ENCODE results near the gene MCC. TPM values are rescaled to one million over a fixed set of nuclear protein-coding genes. Genes with fewer than 3 reads are reported as not detected.
A peak's percentile ranks its signal among the peaks of the same experiment; 100 is the strongest.

Gene MCC
- total RNA-seq, 3 donors from 2014 or later, result 24.3 to 46.5 (median 29.4) TPM

DNA sequence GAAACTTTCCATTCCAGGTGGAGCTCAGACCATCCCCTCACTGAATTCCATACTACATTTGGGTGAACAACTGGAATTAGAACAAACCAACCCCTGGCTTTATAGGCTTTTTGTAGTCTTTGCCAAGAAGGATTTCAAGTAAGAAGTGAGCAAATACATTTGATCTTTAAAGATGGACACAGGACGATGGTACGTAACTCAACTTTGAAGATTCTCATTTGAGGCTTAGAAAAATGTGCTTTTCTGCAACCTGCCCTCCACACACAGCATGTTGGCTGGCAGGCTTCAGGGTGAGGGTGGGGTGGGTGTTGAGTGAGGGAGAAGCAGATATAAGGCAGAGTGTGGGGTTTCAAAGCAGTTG lies 335.9 kb downstream of the MCC start:
- TF ChIP-seq, protein P1, sequence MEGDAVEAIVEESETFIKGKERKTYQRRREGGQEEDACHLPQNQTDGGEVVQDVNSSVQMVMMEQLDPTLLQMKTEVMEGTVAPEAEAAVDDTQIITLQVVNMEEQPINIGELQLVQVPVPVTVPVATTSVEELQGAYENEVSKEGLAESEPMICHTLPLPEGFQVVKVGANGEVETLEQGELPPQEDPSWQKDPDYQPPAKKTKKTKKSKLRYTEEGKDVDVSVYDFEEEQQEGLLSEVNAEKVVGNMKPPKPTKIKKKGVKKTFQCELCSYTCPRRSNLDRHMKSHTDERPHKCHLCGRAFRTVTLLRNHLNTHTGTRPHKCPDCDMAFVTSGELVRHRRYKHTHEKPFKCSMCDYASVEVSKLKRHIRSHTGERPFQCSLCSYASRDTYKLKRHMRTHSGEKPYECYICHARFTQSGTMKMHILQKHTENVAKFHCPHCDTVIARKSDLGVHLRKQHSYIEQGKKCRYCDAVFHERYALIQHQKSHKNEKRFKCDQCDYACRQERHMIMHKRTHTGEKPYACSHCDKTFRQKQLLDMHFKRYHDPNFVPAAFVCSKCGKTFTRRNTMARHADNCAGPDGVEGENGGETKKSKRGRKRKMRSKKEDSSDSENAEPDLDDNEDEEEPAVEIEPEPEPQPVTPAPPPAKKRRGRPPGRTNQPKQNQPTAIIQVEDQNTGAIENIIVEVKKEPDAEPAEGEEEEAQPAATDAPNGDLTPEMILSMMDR (IDR thresholded peaks at IDR 0.05), result no peak
- TF ChIP-seq POLR2A (IDR thresholded peaks at IDR 0.05) (no peak), POLR2AphosphoS5 (IDR thresholded peaks at IDR 0.05) (no peak)
- no peaks in the 10 kb centered on the region for H3K4me1 ChIP-seq
- H3K27ac ChIP-seq, result no peak overlapping the region
- no peak overlapping the region for H3K4me3 ChIP-seq
- H3K9me3 ChIP-seq, result no peaks in the 10 kb centered on the region
- H3K27me3 ChIP-seq, result no peaks in the 10 kb centered on the region
- no peak for DNase-seq (ENCODE audit: low spot score in 2 of 2)
- H3K36me3 ChIP-seq, result no peaks in the 10 kb centered on the region
- intact Hi-C loops (cut with DNase I; ENCODE audit: low total_unique reads), result no loop called here

DNA sequence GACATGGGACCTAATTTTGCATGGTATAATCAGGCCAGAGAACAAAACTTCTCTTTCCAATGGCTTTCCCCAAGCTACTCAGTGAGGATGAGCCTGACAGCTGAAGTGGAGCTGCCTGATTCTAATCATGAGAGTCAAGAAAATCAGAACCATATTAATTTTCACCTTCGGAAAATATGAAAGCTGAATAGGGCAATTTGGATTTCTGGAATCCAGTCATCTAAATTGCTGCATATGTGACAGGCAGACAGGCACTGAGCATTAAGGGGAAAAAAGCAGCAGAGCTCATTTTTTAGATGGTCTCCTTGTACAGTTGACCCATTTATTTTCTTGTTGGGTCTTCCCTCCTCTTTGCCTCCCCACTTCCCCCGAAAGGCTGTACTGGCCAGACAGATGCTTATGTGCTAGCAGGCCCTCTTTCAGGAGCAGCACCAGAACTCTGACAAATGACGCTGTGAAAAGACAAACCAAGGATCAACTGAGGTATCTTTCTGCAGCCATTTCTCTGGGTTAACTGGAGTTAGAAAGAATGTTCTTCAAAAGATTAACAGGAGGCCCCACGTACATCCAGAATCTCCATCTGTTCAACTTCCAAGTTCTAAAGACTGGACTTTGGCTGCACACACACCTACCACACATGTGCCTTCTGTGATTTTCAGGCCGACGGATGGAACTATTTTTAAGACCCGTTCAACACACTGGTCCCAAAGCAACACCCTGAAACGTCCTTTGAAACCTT lies 336.4 kb downstream of the MCC start:
- H3K9me3 ChIP-seq, result no peaks in the 10 kb centered on the region
- H3K4me1 ChIP-seq, result no peaks in the 10 kb centered on the region
- no peaks in the 10 kb centered on the region for H3K36me3 ChIP-seq
- intact Hi-C loops (cut with DNase I; ENCODE audit: low total_unique reads), result no loop called here
- peak overlapping the region in 1 of 2 donors; percentile 4 for H3K27ac ChIP-seq
- H3K27me3 ChIP-seq, result no peaks in the 10 kb centered on the region
- no peak overlapping the region for H3K4me3 ChIP-seq
- DNase-seq (ENCODE audit: low spot score in 2 of 2), result no peak
- no peak for TF ChIP-seq POLR2A (IDR thresholded peaks at IDR 0.05)
- TF ChIP-seq, protein P1 (IDR thresholded peaks at IDR 0.05), result no peak
- TF ChIP-seq POLR2AphosphoS5 (IDR thresholded peaks at IDR 0.05), result no peak

DNA sequence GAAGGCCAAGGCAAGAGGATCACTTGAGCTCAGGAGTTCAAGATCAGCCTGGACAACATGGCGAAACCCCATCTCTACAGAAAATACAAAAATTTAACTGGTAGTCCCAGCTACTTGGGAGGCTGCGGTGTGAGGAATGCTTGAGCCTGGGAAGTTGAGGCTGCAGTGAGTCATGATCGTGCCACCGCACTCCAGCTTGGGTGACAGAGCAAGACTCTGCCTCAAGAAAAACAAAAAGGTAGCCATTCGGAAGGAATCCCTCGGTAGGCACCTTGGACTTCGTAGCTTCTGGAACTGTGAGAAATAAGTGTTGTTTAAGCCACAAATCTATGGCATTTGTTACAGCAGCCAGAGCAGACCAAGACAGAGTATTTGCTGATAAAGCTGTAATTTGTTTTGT lies 337.4 kb downstream of the MCC start:
- intact Hi-C loops (cut with DNase I; ENCODE audit: low total_unique reads), result no loop called here
- DNase-seq (ENCODE audit: low spot score in 2 of 2), result no peak
- Histone ChIP-seq H3K27me3 (no peaks in the 10 kb centered on the region), H3K9me3 (no peaks in the 10 kb centered on the region), H3K27ac (no peak overlapping the region), H3K36me3 (no peaks in the 10 kb centered on the region), H3K4me1 (no peaks in the 10 kb centered on the region), H3K4me3 (no peak overlapping the region)
- TF ChIP-seq POLR2A (IDR thresholded peaks at IDR 0.05) (no peak), POLR2AphosphoS5 (IDR thresholded peaks at IDR 0.05) (no peak)
- TF ChIP-seq, protein P1 (IDR thresholded peaks at IDR 0.05), result no peak

DNA sequence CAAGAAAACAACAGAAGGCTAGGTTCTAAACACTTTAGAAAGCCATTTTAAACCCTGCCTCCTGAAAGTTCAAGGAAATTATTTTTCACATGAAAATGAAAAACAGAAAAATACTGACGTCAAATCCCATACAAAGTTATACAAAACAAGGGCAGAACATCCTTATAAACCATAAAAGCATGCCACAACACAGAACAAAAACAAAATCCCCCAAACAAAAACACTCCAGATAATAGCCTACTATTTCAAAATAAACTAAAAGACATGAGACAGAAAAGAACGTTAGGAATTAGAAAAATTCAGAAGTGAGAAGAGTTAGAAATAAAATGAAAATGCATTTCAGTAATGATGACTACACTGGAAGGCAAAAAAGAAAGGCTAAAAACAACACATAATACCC lies 338.0 kb downstream of the MCC start:
- TF ChIP-seq POLR2AphosphoS5 (IDR thresholded peaks at IDR 0.05) (no peak), POLR2A (IDR thresholded peaks at IDR 0.05) (no peak)
- TF ChIP-seq, protein P1 (IDR thresholded peaks at IDR 0.05), result no peak
- Histone ChIP-seq H3K4me1 (no peaks in the 10 kb centered on the region), H3K9me3 (no peaks in the 10 kb centered on the region), H3K36me3 (no peaks in the 10 kb centered on the region), H3K27me3 (no peaks in the 10 kb centered on the region), H3K4me3 (no peak overlapping the region), H3K27ac (peak overlapping the region in 1 of 2 donors; percentile 21)
- DNase-seq (ENCODE audit: low spot score in 2 of 2), result no peak
- intact Hi-C loops (cut with DNase I; ENCODE audit: low total_unique reads), result no loop called here

DNA sequence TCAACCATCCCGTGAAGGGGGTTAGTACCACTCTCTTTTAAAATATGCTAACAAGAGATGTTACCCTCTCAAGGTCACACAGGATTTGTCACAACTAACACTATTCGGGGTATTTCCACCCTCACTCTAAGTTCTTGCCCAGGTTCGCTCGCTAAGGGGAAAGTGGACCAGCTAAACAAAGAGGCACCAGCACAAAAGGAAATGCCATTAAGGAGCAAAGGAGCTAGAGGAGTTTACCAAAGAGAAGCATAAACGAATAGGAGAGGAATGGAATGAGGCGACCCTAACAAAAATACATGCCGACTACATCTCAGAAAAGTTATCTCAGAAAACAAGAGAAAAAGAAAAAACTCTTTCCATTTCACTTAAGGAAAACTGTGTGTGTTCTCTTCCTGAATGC lies 340.7 kb downstream of the MCC start:
- intact Hi-C loops (cut with DNase I; ENCODE audit: low total_unique reads), result no loop called here
- no peaks in the 10 kb centered on the region for H3K27me3 ChIP-seq
- no peak overlapping the region for H3K27ac ChIP-seq
- H3K4me3 ChIP-seq, result no peak overlapping the region
- DNase-seq (ENCODE audit: low spot score in 2 of 2), result no peak
- H3K36me3 ChIP-seq, result no peaks in the 10 kb centered on the region
- H3K4me1 ChIP-seq, result no peaks in the 10 kb centered on the region
- H3K9me3 ChIP-seq, result no peaks in the 10 kb centered on the region
- TF ChIP-seq POLR2AphosphoS5 (IDR thresholded peaks at IDR 0.05) (no peak), POLR2A (IDR thresholded peaks at IDR 0.05) (no peak)
- TF ChIP-seq, protein P1 (IDR thresholded peaks at IDR 0.05), result no peak

Measured in breast epithelium (tissue), 4 donors.